Activated gamma-delta T cell treated with Interleukin-2 at 50 U/mL for 16 hours (primary cell): Measurements from ENCODE around the gene TMEM82.

Experiments
- DNase-seq: peaks from one replicate; pipeline ENCODE4 v3.0.0-alpha.2; 2020

TMEM82 gene

GRCh38 chr1:15758343-15758931 is 16.1 kb downstream of the TMEM82 start, which contains the start of gene FBLIM1:
FBLIM1 (plus strand) TSS chr1:15758795; CDS start chr1:15764984, 6,189 bp downstream.
- DNase-seq = no peak

GRCh38 chr1:15758953-15759661 is 16.8 kb downstream of the TMEM82 start:
- DNase-seq = no peak

GRCh38 chr1:15760520-15761211 is 18.4 kb downstream of the TMEM82 start:
- DNase-seq = no peak

GRCh38 chr1:15761366-15762128 is 19.2 kb downstream of the TMEM82 start:
- no peak for DNase-seq

- no peak for DNase-seq
Observed at GRCh38 chr1:15762546-15762945, 20.2 kb downstream of the TMEM82 start.

- DNase-seq = no peak
Observed at GRCh38 chr1:15764269-15764764, 22.0 kb downstream of the TMEM82 start.

- no peak for DNase-seq
Observed at GRCh38 chr1:15764890-15765289, 22.6 kb downstream of the TMEM82 start.

- DNase-seq = no peak
Observed at GRCh38 chr1:15765495-15766194, 23.3 kb downstream of the TMEM82 start.

- DNase-seq = no peak
Observed at GRCh38 chr1:15767941-15768340, 25.6 kb downstream of the TMEM82 start.

- DNase-seq = no peak
Observed at GRCh38 chr1:15768388-15768787, 26.1 kb downstream of the TMEM82 start.

GRCh38 chr1:15770313-15770962 is 28.1 kb downstream of the TMEM82 start:
- no peak for DNase-seq

GRCh38 chr1:15771836-15772515 is 29.7 kb downstream of the TMEM82 start:
- DNase-seq = no peak

GRCh38 chr1:15775706-15776105 is 33.4 kb downstream of the TMEM82 start:
- no peak for DNase-seq

- DNase-seq = no peak
Observed at GRCh38 chr1:15777909-15778707, 35.8 kb downstream of the TMEM82 start.

GRCh38 chr1:15785683-15786082 is 43.4 kb downstream of the TMEM82 start:
- no peak for DNase-seq

- no peak for DNase-seq
Observed at GRCh38 chr1:15786581-15786980, 44.3 kb downstream of the TMEM82 start.

- DNase-seq = no peak
Observed at GRCh38 chr1:15788624-15789301, 46.5 kb downstream of the TMEM82 start.

- no peak for DNase-seq
Observed at GRCh38 chr1:15796086-15796462, 53.8 kb downstream of the TMEM82 start.
